HG03469 (cell line): ENCODE data around the gene USF1.
"Not testable (repeated sequence)": the region's sequence is repeated elsewhere in the genome, so short reads cannot be mapped to it uniquely, and the experiment has no call there.

Experiments used
- ATAC-seq: cut with Tn5 transposase; IDR thresholded peaks from one replicate; pipeline ENCODE4 v1.9.1; 2021; ENCODE audit warnings: mild to moderate bottlenecking, moderate library complexity, moderate number of reproducible peaks; ENCODE audit not compliant: unreplicated experiment

Gene USF1

GRCh38 chr1:161048949-161049722, 3.4 kb upstream of the USF1 start:
- ATAC-seq = no peak

GRCh38 chr1:161047436-161048420, 2.0 kb upstream of the USF1 start:
- no peak for ATAC-seq

GRCh38 chr1:161046605-161047228, 940 bp upstream of the USF1 start:
- ATAC-seq = no peak

- ATAC-seq = peak; percentile 31
These were observed 655 bp downstream of the USF1 start for GRCh38 chr1:161044908-161045735.

GRCh38 chr1:161044535-161044907, 1.3 kb downstream of the USF1 start:
- no peak for ATAC-seq

- no peak for ATAC-seq
These were observed 6.2 kb downstream of the USF1 start for GRCh38 chr1:161039546-161039945.

- ATAC-seq = no peak
These were observed 6.6 kb downstream of the USF1 start for GRCh38 chr1:161039154-161039545.

GRCh38 chr1:161038523-161039153, 7.1 kb downstream of the USF1 start, which contains the start of gene TSTD1:
Gene TSTD1 (minus strand): TSS chr1:161038964. CDS start chr1:161038889, 75 bp downstream.
- peak; percentile 63 for ATAC-seq

- ATAC-seq = no peak
These were observed 7.9 kb downstream of the USF1 start for GRCh38 chr1:161037661-161038522.

- ATAC-seq = no peak
These were observed 12.0 kb downstream of the USF1 start for GRCh38 chr1:161033751-161034150.

GRCh38 chr1:161032409-161032808, 13.4 kb downstream of the USF1 start:
- no peak for ATAC-seq

GRCh38 chr1:161031874-161032273, 13.9 kb downstream of the USF1 start:
- no peak for ATAC-seq

GRCh38 chr1:161029466-161029865, 16.3 kb downstream of the USF1 start:
- ATAC-seq = not testable (repeated sequence)

- not testable (repeated sequence) for ATAC-seq
These were observed 18.8 kb downstream of the USF1 start for GRCh38 chr1:161026954-161027353.

- not testable (repeated sequence) for ATAC-seq
These were observed 23.3 kb downstream of the USF1 start for GRCh38 chr1:161022432-161022831.

GRCh38 chr1:161021970-161022353, 23.8 kb downstream of the USF1 start:
- no peak for ATAC-seq

GRCh38 chr1:161021165-161021969, 24.4 kb downstream of the USF1 start:
- peak; percentile 69 for ATAC-seq

GRCh38 chr1:161020509-161021164, 25.1 kb downstream of the USF1 start, which contains the start of gene F11R:
Gene F11R (minus strand): TSS chr1:161021152. CDS start chr1:161021073, 79 bp downstream.
- ATAC-seq = peak; percentile 17
